Stimulated activated naive CD8-positive, alpha-beta T cell treated with anti-CD3 and anti-CD28 coated beads, Interleukin-15, Interleukin-2, amounts not matched to agents 100 ng/mL and 50 ng/mL, for 24 hours (primary cell): ENCODE data around the gene SRI.
"Not testable (repeated sequence)": the region's sequence is repeated elsewhere in the genome, so short reads cannot be mapped to it uniquely, and the experiment has no call there.

Experiments
- H3K27ac Mint-ChIP-seq: one replicate; pipeline ENCODE4 v1.8.0; 2021; ENCODE audit warnings: mild to moderate bottlenecking, mixed read lengths
- H3K27me3 Mint-ChIP-seq: one replicate; pipeline ENCODE4 v1.8.0; 2021; ENCODE audit warnings: mixed read lengths
- H3K36me3 Mint-ChIP-seq: one replicate; pipeline ENCODE4 v1.8.0; 2021; ENCODE audit warnings: low read depth, mixed read lengths
- H3K4me1 Mint-ChIP-seq: one replicate; pipeline ENCODE4 v1.8.0; 2021; ENCODE audit warnings: low read depth, mixed read lengths
- H3K4me3 Mint-ChIP-seq: one replicate; pipeline ENCODE4 v1.8.0; 2021; ENCODE audit warnings: mild to moderate bottlenecking, mixed read lengths
- H3K9me3 Mint-ChIP-seq: one replicate; pipeline ENCODE4 v1.8.0; 2021; ENCODE audit warnings: mixed read lengths

SRI gene, protein sequence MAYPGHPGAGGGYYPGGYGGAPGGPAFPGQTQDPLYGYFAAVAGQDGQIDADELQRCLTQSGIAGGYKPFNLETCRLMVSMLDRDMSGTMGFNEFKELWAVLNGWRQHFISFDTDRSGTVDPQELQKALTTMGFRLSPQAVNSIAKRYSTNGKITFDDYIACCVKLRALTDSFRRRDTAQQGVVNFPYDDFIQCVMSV

DNA sequence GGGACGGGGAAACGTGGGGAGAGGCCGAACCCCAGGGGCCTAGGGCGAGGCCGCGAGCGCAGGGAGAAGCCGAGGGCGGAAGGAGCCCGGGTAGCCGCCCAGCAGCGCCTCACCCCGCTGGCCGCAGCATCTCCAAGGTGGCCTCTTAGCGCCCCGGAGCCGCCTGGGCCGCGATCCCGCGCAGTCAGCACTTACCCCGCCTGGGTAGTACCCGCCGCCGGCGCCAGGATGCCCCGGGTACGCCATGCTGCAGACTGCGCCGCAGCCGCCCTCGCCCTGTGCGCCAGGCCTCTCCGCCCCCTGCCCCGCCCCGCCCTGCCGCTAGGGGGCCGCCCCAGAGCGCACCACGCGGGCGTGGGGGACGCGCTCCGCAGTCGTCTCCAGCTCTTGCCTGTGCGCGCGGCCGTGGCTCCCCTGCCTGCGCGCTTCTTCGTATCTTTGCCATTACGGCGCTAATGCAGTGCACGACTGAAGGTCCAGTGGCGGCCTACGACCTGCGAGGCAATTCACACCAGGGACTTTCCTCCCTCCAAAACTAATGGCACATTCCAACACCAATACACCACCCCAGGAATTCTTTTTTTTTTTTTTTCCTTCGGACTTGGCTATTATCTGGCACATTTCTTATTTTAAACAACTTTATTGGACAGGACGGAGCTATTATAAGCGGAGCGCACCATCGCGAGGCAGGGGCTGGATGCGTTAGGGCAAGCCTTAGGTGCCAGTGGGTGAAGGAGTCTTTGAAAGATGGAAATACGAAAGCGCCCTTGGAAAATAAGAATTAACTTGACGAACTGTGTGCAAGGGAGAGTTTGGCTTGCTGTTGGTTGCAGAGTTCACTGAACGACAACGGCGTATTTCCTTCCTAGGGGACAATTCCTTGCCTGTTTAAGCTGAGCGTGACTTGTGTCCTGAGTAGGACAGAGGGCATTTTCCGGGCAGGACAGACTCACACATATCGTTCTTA, at the start of gene SRI:
TSS of gene SRI (minus strand) at position 258 of the 967 bp plus-strand sequence. CDS start at position 246, 12 bp downstream.
- Mint-ChIP-seq H3K36me3 (peaks cover 29% of the 10 kb centered on the region), H3K4me1 (peaks cover 28% of the 10 kb centered on the region)

DNA sequence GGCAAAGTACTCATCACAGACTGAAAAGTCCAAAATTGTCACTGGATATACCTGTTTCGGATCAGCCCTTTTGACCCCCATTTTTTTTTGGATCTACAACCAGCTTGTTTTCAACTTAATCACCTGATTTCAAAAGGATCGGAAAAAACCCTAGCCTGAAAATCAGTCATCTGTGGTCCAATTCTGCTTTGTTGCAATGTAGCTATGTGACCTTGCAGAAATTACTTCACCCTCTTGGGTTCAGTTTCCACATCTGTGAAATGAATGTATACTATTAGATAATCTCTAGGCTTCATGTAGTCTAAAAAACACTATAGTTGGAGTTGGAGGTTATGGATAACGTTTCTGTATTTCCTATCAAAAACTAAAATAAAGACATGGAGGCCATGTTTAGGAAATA, 49.7 kb upstream of the SRI start:
- Mint-ChIP-seq H3K4me1 (no peaks in the 10 kb centered on the region), H3K36me3 (no peaks in the 10 kb centered on the region), H3K27ac (no peak overlapping the region), H3K9me3 (no peaks in the 10 kb centered on the region), H3K4me3 (no peak overlapping the region), H3K27me3 (no peaks in the 10 kb centered on the region)

More for the DNA sequence above, at the start of gene SRI:
- Mint-ChIP-seq H3K27ac (peak within 1 kb of the TSS; percentile 91), H3K27me3 (no peaks in the 10 kb centered on the region), H3K9me3 (no peaks in the 10 kb centered on the region), H3K4me3 (peak within 1 kb of the TSS; percentile 94)

DNA sequence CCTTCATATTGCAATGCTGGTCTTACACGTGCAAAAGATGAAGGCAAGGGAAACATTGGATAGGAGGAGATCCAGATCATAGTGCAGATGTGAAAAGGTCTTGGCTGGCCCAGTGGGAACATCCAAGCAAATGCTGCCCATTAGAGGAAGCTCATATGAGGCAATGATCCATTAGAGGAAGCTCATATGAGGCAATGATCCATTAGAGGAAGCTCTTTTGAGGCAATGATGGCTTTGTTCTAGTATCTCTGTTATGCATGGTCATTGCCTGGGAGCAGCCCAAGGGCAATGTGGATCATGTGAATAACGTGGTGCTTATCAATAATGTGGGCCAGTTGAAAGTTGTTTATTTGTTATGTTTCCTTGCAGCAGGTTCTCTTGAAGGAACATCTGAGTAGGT, 49.0 kb upstream of the SRI start:
- H3K27me3 Mint-ChIP-seq = no peaks in the 10 kb centered on the region
- H3K9me3 Mint-ChIP-seq = no peaks in the 10 kb centered on the region
- H3K36me3 Mint-ChIP-seq = no peaks in the 10 kb centered on the region
- no peak overlapping the region for H3K4me3 Mint-ChIP-seq
- H3K4me1 Mint-ChIP-seq = no peaks in the 10 kb centered on the region
- H3K27ac Mint-ChIP-seq = no peak overlapping the region

DNA sequence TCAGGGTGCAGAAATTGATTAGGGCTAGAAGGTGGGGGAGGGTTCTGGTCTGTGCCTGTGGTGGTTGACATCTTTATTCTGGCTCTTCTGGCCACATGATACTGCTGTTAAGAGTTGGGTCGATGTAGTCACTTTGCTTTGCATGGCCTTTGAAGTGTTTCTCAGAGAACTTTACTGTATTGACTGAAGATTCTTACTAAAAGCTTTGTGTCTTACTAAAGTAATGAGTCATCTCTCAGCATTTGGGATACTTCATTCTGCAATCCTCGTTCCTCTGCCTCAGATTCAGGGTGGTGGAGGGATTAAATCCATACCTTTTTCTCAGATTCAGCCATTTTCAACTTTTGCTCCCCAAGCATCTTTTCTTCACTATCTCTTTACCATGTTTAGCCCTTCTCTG, 48.2 kb upstream of the SRI start:
- Mint-ChIP-seq H3K36me3 (no peaks in the 10 kb centered on the region), H3K27me3 (no peaks in the 10 kb centered on the region), H3K9me3 (no peaks in the 10 kb centered on the region), H3K4me3 (no peak overlapping the region), H3K27ac (no peak overlapping the region), H3K4me1 (no peaks in the 10 kb centered on the region)

DNA sequence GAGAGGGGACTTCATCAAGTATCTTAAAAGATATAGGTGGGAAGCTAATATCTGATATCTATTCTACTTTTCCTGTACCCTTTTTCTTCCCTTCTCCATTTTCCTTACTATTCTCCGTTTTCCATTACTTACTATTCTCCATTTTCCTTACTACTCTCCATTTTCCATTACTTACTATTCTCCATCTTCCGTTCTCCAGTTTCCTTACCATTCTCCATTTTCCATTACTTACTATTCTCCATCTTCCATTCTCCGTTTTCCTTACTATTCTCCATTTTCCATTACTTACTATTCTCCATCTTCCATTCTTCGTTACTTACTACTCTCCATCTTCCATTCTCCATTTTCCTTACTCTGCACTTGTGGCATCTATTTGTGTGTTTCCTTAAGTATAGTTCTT, 47.6 kb upstream of the SRI start:
- Mint-ChIP-seq H3K9me3 (no peaks in the 10 kb centered on the region), H3K27ac (no peak overlapping the region), H3K36me3 (no peaks in the 10 kb centered on the region), H3K4me3 (no peak overlapping the region), H3K4me1 (no peaks in the 10 kb centered on the region), H3K27me3 (no peaks in the 10 kb centered on the region)

DNA sequence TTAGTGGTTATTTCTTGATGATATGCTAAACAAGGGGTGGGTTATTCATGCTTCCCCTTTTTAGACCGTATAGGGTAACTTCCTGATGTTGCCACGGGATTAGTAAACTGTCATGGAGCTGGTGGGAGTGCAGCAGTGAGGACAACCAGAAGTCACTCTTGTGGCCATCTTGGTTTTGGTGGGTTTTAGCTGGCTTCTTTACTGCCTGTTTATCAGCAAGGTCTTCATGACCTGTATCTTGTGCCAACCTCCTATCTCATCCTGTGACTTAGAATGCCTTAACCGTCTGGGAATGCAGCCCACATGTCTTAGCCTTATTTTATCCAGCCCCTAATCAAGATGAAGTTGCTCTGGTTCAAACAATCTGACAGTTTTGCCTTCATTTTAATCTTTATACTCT, 45.1 kb upstream of the SRI start:
- H3K36me3 Mint-ChIP-seq, H3K4me1 Mint-ChIP-seq, H3K9me3 Mint-ChIP-seq, H3K27me3 Mint-ChIP-seq, H3K4me3 Mint-ChIP-seq, H3K27ac Mint-ChIP-seq: not testable (repeated sequence)

DNA sequence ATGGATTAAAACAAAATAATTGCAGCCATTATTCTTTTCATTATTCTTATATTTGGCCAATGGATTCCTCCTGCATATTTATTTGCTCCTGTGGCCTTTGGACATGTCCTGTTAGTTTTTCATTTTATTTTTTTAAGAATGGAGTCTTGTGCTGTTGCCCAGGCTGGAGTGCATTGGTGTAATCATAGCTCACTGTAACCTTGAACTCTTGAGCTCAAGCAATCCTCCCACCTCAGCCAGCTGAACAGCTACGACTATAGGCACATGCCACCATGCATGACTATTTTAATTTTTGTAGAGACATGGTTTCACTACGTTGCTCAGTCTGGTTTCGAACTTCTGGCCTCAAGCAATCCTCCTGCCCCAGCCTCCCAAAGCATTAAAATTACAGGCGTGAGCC, 42.7 kb upstream of the SRI start:
- Mint-ChIP-seq H3K27ac (no peak overlapping the region), H3K4me3 (no peak overlapping the region), H3K36me3 (no peaks in the 10 kb centered on the region), H3K9me3 (no peaks in the 10 kb centered on the region), H3K4me1 (no peaks in the 10 kb centered on the region), H3K27me3 (peaks cover 10% of the 10 kb centered on the region)

DNA sequence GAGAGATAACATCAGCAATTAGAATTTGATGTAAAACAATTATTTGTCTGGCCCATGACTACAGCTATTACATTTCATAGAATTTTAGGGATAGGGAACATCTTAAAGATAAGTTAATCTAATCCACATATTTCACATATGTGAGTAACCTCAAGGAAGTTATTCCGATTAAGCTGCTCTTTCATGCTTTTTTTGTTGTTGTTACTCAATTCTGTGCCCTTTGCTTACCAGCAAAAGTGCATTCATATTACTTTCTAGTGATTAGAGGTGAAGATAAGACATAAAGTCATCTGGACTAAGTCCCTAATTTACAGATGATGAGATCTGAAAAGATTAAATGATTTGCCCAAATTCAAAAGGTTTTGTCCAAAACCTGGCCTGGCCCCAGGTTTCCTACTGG, 40.9 kb upstream of the SRI start:
- Mint-ChIP-seq H3K36me3 (no peaks in the 10 kb centered on the region), H3K27ac (no peak overlapping the region), H3K4me1 (no peaks in the 10 kb centered on the region), H3K27me3 (peaks cover 15% of the 10 kb centered on the region), H3K9me3 (no peaks in the 10 kb centered on the region), H3K4me3 (no peak overlapping the region)

DNA sequence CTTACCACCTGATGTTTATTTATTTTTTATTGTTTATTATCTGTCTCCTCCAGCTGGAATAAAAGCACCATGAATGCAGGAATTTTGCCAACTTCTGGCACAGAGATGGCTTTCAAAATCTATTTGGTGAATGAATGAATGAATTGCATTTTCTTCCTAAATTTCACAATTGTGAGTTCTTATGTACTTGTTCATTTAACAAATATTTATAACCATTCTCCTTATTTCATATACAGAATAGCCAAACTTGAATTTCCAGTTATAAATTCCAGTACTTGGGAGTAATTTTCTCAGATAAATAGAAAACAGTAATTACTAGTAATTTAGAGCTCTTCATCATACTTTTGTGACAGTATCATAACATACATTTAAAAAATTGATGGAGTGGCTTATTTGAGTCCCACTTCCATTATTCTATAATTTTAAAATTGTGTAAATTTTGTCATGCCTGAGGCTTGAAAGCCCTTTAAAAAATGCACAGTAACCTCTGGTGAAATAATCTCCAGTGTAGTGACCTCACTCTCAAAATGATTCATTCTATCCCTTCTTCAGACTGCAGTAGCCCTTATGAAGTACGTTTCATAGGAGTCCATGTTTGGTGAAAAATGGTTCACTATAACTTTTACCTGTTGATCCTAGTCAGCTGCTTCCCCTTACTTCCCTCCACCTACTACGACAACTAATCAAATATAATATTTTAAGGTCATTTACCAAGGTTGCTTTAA, 40.0 kb upstream of the SRI start:
- Mint-ChIP-seq H3K4me1 (no peaks in the 10 kb centered on the region), H3K27me3 (peaks cover 15% of the 10 kb centered on the region), H3K27ac (no peak overlapping the region), H3K4me3 (no peak overlapping the region), H3K36me3 (no peaks in the 10 kb centered on the region), H3K9me3 (no peaks in the 10 kb centered on the region)

DNA sequence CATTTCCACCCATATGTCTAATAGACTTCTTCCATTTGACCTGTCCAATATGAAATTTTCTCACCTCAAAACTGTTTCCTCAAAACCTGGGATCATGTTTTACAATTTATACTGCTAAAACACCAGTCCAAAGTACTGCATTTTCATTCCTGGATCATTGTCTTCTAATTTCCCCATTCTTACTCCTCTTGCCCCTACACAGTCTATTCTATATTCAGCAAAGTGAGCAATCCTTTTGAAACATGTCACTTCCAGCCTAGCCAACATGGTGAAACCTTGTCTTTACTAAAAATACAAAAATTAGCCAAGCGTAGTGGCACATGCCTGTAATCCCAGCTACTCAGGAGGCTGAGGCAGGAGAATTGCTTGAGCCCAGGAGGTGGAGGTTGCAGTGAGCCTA, 38.5 kb upstream of the SRI start:
- peaks cover 13% of the 10 kb centered on the region for H3K9me3 Mint-ChIP-seq
- peaks cover 15% of the 10 kb centered on the region for H3K27me3 Mint-ChIP-seq
- H3K36me3 Mint-ChIP-seq, H3K4me1 Mint-ChIP-seq, H3K4me3 Mint-ChIP-seq, H3K27ac Mint-ChIP-seq: not testable (repeated sequence)

DNA sequence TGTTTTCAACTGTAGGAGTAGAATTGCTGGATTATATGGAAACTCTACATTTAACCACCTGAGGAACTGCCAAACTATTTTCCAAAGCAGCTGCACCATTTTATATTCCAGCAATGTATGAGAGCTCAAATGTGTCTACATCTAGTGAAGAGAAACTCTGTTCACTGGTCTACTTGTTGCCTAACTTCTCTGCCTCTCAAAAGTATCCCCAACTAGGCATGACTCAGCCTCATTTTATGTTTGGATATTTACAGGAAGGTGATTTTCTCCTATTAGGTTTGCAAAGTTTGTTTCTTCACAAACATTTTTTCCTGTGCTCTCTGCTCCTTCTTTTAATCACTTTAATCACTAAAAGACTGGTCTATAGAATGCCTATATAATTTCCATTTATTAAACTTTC, 37.1 kb upstream of the SRI start:
- Mint-ChIP-seq H3K4me3 (no peak overlapping the region), H3K36me3 (no peaks in the 10 kb centered on the region), H3K27ac (no peak overlapping the region), H3K9me3 (peaks cover 14% of the 10 kb centered on the region), H3K4me1 (no peaks in the 10 kb centered on the region), H3K27me3 (peaks cover 15% of the 10 kb centered on the region)

DNA sequence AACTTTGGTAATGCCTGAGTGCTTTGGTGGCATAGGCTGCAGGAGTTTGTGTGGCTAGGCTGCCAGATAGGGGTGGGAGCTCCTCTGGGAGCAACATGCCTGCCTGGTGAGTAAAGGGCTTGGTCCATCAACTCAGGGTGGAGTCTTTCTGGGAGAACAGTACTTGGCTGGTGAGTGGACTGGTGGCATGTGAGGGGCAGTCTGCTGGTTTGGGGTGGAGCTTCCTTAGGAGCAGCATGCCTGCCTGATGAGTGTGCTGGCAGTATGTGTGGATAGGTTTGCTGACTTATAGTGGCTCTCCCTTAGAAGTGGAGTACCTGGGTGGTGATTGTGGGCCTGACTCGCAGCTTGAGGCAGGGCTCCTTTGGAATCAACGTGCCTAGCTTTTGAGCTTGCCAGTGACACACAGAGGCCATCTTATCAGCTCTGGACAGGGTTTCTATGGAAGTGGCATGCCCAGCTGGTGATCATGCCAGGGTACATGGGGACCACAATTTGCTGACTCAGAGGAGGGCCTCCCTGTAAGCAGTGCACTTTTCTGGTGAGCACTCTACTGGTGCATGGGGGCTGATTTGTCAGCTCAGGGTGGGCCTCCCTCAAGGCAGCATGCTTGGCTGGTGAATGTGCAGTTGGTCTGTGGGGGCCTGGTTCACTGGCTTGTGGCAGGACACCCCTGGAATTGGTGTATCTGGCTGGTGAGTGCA, 35.0 kb upstream of the SRI start:
- H3K4me1 Mint-ChIP-seq = no peaks in the 10 kb centered on the region
- peaks cover 20% of the 10 kb centered on the region for H3K27me3 Mint-ChIP-seq
- no peak overlapping the region for H3K4me3 Mint-ChIP-seq
- H3K27ac Mint-ChIP-seq = no peak overlapping the region
- H3K9me3 Mint-ChIP-seq = peaks cover 14% of the 10 kb centered on the region
- H3K36me3 Mint-ChIP-seq = no peaks in the 10 kb centered on the region

DNA sequence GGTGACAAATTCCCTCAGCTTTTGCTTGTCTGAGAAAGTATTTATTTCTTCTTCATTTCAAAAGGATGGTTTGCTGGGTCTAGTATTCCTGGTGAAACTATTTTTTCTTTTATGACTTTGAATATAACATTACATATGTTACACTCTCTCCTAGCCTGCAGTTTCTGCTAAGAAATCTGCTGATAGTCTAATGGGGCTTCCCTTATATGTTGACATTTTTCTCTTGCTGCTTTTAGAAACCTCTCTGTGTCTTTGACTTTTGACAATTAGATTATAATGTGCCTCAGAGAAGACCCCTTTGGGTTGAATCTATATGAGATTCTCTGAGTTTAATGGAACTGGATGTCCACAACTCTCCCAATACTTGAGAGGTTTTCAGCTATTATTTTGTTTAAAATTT, 33.8 kb upstream of the SRI start:
- no peak overlapping the region for H3K27ac Mint-ChIP-seq
- H3K36me3 Mint-ChIP-seq = no peaks in the 10 kb centered on the region
- peaks cover 21% of the 10 kb centered on the region for H3K27me3 Mint-ChIP-seq
- H3K9me3 Mint-ChIP-seq = peaks cover 14% of the 10 kb centered on the region
- no peak overlapping the region for H3K4me3 Mint-ChIP-seq
- H3K4me1 Mint-ChIP-seq = no peaks in the 10 kb centered on the region

DNA sequence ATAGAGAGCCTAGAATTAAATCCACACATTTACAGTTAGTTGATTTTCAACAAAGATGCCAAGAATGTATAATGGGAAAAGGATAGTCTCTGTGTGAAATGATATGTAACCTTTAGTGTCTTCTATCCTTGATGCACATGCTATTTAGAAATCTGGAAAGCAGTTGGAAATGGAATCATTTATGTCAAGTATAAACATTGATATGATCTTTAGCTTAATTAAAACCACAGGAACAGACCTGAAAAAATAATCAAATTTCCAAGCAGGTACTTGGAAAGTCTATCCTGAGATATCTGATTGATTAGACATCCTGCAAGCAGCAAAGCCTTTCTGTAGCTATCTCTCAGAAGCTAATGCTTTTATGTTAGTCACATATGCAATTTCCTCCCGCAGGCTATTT, 24.4 kb upstream of the SRI start:
- Mint-ChIP-seq H3K27me3 (peaks cover 32% of the 10 kb centered on the region), H3K27ac (no peak overlapping the region), H3K9me3 (no peaks in the 10 kb centered on the region), H3K4me3 (no peak overlapping the region), H3K36me3 (no peaks in the 10 kb centered on the region), H3K4me1 (no peaks in the 10 kb centered on the region)
